GM10847 (cell line): Measurements from ENCODE around the gene CCDC179.

ENCODE experiments used
- POLR2A ChIP-seq: IDR thresholded peaks from 2 replicates; pipeline ENCODE4 v1.6.1; 2011; ENCODE audit not compliant: insufficient read length; ENCODE audit errors: extremely low read depth

The CCDC179 gene

GRCh38 chr11:22829231-22830081 lies 30.8 kb downstream of the CCDC179 start, which contains the start of gene SVIP:
Gene SVIP (minus strand): TSS chr11:22829801. CDS start chr11:22829748, 53 bp downstream.
- TF ChIP-seq POLR2A, result peak; percentile 63

DNA sequence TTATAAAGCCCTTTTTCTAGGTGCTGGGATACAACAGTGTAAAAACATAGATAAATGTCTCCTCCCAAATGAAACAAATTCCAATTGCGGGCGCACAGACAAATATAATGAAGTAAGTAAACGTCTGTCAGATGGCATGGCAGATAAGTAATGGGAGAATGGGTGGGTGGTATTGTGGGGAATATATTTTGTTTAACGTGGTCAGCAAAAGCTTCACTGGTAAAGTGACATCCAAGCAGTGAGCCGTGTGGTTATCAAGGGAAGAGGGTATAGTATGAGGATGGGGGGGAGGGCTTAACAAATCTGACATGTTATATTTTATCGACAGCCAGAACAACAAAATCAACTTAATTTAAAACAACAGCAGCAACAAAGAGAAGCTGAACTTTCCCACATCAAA lies 31.9 kb downstream of the CCDC179 start:
- TF ChIP-seq POLR2A, result no peak

DNA sequence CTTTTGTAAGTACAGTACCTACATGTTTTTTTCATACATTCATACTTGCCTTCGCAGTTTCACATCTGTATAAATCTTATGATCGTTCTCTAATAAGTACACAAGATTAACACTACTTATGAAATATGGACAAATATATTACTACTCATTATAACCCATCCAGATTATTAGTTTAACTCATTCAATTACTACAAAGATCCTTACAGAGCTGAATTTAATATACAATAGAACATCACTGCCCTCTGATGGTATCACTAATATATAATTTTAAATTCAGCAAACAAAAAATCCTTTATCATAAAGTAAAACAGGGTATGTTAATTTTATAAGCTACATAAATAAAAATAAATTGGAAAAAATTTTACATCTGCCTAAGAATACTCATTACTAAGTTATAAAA lies 38.1 kb downstream of the CCDC179 start:
- TF ChIP-seq POLR2A, result no peak

GRCh38 chr11:22809893-22810292 lies 50.4 kb downstream of the CCDC179 start:
- no peak for TF ChIP-seq POLR2A

DNA sequence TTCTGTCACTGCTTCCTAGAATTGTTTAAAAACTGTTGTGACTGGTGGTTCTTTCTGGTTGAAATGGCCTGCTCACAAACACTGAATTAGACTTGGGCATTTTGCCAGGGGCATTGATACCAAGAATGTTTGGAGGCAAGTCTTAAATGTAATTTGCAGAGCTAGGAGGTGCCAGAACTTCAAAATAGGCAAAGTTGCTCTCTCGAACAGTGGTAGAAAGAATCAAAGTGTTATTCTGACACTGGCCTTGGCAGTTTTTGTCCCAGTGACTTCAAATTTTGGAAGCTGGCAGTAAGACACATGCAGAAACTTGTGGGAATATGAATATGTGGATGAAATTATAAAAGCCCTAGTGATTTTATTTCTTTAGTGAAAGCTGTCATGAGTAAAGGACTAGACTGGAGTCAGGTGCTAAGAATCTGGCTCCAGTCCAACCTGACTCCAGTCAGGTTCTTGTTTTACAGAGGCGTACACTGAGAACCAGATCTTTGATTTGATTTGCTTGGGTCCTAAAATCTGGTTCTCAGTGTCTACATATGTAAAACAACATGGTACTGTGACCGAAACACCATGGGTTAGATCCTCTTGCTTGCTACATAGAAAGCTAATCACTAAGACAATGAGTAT lies 51.6 kb downstream of the CCDC179 start:
- TF ChIP-seq POLR2A, result no peak

GRCh38 chr11:22807855-22808570 lies 52.3 kb downstream of the CCDC179 start:
- no peak for TF ChIP-seq POLR2A

DNA sequence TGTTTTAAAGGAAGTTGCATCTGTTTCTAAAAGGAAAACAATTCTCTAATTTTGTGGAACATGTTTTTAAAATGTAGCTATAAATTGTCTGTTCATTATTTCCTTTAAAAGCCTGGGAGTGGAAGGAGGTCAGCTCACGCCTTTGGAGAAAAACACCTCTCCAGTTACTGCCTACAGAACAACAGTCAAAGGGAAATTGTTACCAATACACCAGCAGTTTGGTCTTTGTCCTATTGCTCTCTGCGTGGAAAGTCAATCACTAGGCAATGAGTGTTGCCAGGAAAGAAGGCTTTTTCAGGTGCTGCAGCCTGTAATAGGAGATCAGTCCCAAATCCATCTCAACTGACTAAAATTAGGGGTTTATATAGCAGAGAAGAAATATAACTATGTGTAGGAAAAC lies 52.9 kb downstream of the CCDC179 start:
- no peak for TF ChIP-seq POLR2A

- no peak for TF ChIP-seq POLR2A
These were observed 57.4 kb downstream of the CCDC179 start for GRCh38 chr11:22802861-22803260.

DNA sequence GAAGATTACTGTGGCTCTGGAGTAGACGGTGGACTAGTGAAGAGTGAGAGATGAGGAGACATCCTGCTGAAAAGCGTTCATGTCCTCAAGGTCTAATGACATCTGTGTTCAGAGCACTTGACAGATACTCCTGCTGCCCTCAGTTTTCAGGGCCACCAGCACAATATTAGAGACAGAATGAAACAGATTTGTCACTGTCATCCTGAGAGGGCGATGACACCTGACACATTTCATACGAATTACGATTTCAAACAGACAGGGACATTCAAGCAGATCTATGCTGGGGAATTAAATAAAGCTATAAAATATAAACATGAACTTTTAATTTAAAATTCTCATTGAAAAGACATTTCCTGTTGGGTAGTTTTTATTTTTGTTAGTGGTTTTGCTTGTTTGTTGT lies 59.8 kb downstream of the CCDC179 start:
- no peak for TF ChIP-seq POLR2A

DNA sequence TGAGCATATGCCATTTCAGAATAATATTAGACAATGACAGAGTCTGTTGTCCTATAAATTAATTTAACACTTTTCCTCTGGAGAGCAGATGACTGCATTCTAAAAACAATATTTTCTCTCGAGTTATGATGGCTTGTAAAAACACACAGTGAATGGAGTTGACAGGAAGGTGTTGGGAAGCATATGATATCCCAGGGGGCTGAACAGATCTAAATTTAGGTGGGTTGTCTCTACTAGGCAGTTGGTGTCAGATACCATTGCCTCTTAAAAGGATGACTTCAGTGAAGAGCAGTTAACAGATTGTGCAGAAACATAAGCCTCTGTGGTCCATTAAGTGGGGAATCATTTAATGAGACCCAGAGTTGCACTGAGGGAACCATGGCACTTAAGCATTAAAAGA lies 61.4 kb downstream of the CCDC179 start:
- no peak for TF ChIP-seq POLR2A

- TF ChIP-seq POLR2A, result no peak
These were observed 63.2 kb downstream of the CCDC179 start for GRCh38 chr11:22797047-22797446.
